GM19043 (cell line): ENCODE results near the gene STAC2.

Experiments used
- ATAC-seq: cut with Tn5 transposase; IDR thresholded peaks from one replicate; pipeline ENCODE4 v1.9.1; 2021; ENCODE audit warnings: low read depth; ENCODE audit not compliant: unreplicated experiment

Gene STAC2

DNA sequence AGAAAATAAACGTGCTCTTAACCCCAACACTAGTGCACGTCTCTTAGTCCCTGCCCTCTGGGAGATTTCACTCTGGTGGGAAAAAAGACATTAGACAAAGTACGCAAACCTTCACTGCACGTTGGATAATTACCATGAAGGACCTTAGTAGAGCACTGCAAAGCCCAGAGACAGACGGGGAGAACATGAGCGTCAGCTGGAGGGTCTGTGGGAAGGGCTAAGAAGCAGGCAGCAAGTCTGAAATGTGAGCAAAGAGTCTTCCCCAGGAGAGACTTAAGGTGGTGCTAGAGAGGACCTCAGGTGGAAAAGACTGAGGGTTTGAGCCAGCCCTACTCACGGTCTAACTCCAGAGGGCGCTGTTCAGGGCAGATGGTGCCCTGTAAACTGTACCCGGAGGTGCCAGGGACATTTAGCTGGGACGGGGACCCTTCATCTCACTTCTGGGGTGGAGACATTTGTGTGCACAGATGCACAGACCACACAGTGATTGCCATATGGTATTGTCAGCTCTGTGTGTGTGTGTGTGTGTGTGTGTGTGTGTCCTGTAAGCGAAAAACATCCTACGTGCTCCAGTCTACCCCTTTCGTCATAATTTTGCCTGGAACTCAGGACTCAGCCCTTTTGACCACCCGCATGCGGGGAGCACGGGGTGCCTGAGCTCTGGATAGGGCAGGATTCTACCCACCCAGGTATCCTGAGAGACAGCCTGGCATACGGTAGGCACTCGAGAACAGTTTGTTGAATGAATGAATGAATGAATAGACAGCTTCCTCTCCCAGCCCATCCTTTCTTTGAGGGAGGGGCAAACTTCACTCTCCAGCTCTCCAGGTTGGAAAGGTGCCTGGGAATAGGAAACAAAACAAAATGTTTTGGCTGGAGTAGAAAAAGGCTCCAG, 10.1 kb upstream of the STAC2 start:
- no peak for ATAC-seq

DNA sequence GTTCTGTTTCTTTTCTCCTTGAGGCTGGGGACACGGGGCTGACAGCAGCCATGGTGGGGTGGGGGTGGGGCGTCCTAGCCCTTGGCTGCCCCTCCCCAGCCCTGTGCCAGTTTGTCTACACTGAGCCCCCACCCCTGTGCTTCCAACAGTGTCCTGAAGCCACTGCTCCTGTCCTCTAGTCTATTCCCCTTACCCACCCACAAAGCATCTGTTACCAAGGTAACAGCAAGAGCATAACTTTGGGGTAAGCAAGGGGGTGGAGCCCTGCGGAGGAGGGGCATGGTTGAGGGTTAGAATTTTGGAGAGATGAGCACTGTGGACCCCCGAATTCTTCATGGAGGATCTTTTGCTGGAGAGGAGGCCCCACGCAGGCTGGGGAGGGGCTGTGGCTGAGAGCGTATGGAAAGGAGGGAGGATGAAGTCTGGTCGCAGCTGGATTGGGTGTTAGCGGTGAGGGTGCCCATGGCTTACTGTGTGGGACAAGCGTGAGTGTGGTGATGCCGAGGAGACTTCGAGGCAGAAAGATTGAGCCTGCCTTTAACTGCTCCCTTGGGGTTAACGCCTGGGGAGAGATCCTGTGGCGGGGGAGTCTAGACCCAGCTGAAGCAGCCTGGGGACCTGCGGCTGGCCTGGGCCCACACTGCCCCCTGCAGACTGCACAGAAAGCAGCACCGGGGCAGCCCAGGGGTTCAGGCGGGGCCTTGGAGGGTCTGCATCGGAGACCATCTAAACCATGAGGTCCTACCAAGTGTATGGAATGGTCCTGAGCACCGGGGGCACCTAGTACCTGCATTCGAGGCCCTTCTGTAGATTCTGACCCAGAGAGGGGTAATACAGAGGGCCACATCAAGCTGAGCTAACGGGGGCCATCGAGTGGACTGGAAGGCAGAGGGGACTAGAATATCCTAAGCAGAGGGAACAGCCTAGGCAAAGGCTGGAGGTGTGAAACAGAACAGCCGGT, 6.1 kb upstream of the STAC2 start:
- ATAC-seq = no peak

DNA sequence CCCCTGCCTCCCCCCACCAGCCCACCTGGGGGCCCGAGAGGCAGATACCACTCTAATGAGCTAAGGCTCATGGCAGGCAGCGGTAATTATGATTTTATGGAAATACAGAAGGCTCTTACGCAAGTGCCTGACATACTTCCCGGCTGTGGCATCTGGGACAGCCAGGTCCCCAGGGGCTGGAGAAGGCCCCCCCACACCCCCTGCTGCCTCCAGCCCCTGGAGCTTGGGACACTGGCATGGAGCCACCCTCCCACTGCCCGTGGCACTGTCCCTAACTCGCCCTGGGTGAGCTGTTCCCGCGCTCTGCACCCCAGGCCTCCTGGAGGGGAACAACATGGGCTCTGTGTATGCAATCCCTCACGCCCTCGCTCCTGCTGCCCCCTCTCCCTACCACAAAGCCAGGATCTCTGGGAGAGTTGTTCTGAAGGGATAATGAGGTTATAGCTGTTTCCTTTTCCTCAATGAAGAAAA, 5.4 kb upstream of the STAC2 start:
- no peak for ATAC-seq

DNA sequence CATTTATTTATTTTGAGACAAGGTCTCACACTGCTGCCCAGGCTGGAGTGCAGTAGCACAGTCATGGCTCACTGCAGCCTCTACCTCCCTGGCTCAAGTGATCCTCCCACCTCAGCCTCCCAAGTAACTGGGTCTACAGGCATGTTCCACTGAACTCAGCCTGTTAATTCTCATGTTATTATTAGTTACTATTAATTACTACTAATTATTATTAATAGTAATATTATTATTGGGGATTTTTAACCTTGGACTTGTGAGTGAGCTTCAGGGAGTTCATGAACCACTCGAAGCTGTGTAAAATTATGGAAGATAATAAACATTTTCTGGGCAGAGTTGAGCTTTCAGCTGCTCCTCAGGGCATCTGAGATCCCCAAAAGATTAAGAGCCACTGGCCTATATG, 4.6 kb upstream of the STAC2 start:
- ATAC-seq = no peak

DNA sequence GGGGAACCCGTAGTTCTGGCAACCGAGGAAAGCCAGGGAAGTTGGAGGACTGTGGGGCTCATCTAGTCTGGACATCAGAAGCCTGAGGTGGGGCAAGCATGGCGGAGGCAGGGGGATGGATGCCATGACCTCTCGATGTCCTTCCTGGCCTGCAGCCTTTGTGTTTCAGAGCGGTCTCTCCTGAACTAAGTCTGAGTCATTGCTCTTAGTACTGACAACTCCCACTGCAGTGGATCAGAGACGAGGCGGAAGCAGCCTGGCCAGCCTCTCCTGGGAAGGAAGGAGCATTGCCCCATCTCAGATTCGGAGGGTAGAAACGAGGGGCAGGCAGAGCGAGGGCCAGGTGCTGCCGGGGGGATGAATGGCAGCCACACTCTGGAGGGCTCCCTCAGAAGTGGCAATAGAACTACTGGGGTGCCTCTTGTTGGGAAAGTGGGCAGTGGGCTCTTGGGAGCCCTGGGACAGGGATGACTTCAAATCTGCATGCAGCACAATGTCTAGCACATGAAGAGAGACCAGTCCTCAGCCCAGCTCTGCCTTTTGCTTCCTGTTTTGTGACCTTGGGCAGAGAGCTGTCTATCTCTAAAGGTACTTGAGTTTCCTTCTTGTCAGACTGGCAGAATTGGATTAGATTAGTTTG, 3.6 kb upstream of the STAC2 start:
- no peak for ATAC-seq

DNA sequence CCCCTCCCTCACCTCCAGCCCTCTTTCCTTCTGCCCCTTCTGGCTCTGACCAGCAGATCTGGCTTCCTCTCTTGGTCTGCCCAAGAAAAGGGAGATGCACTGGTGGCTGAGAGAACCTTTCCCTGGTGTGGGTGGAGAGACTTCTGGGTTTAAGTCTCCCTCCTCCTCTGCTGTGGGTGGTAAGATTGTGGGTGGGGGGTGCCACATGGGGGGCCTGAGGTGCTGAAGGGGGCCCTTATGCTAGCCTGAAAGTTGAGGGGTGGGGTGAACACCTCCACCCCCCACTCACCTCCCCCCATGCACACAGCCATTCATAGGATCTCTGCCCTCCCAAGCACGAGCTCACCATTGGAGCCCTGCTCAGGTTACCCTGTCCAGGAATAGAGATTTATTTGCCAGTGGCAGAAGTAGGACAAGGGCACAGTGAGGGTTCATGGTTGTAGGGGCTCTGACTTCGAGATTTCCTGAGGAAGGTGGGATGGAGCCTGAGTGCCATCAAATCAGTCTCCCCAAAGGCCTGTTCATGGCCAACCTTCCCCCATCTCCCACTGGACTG, 1.7 kb upstream of the STAC2 start:
- ATAC-seq = no peak

DNA sequence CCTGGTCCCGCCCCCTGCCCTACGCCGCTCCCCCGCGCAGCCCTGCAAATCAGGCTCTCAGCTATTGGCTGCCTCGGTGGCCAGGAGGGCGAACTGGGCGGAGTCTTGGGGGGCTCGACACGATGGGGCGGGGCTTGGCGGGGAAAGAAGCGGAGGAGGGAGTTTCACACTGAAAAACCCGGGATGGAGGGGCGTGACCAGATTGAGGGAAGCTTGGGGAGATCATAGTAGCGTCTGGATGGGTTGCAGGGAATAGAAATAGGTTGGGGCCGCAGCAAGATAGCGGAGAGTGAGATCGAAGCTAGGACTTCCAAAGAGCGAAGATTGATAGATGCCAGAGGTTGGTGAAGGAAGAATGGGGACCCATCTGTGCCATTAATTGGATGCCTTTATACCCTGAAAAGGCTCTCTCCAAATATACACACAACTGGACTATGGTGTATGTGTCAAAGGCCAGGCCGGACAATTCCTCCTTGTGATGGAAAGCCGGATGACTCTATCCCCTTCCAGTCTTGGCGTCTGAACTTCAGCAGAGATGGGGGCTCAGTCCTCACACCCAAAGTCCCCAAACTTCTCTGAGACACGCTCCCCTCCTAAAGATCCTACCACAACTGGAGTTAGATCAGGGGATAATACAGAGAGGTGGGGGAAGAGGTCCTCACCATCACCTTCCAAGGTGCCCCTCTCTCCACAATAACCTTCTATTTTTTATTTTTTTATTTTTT, 376 bp upstream of the STAC2 start:
- no peak for ATAC-seq

DNA sequence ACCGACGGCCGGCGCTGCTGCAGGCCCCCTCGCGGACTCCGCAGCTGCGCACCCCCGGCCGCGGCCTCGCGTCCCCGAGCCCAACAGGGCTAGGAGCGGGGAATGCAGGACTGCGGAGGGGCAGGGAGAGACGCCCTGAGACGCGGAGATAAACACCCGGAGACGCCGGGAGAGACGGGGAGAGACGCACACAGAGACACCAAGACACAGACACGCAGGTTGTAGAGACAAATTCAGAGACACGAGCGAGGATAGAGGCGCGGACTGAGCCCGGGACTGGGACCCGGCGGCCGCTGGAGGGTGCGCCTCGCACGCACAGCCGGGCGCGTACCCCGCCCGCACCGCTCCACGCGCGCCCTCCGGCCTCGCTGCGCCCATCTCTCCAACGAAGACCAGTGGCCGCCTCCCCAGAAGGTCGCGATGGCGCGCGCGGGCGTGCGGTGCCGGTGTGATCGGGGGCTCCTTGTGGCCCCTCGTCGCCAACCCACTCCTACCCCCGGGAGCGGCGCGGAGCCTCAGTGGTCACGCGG, 902 bp downstream of the STAC2 start:
- ATAC-seq = no peak

DNA sequence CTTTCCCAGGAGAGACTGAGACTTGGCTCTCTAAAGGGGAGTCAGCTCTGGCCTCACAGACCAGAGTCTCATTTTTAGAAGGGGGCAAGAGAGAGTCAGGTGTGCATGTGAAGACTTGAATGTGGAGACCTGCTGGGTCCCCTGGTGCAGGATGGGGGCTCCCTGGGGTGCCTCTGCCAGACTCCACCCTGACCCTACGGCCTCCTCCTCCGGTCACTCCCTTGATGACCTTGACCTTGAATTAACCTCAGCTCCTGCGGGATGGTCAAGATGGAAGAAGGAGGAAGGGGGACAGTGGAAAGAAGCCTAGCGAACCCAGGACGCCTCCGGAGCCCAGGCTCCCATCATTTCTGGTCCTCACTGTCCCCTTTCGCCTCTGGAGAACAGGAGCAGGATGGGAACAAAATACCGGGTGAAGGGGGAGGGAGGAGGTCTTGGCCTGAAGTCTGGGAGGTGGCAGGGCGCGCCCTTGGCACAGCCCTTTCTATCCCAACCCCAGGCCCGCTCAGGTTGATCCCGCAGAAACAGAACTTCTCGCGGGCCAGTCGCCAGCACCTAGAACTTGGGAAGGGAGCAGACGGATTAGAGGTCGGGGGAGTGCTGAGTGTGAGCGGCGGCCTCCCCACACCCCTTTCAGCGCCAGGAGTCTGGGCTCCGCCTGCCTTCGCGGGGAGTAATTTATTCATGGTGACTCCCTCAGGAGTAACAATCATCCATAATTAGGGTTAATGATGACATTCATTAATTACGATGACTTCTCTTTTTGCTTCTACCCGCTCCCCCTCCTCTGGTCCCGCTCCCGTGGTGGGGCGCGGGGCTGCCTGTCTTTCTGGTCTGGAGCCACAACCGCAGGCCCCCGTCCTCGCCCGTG, 1.6 kb downstream of the STAC2 start:
- ATAC-seq = no peak

DNA sequence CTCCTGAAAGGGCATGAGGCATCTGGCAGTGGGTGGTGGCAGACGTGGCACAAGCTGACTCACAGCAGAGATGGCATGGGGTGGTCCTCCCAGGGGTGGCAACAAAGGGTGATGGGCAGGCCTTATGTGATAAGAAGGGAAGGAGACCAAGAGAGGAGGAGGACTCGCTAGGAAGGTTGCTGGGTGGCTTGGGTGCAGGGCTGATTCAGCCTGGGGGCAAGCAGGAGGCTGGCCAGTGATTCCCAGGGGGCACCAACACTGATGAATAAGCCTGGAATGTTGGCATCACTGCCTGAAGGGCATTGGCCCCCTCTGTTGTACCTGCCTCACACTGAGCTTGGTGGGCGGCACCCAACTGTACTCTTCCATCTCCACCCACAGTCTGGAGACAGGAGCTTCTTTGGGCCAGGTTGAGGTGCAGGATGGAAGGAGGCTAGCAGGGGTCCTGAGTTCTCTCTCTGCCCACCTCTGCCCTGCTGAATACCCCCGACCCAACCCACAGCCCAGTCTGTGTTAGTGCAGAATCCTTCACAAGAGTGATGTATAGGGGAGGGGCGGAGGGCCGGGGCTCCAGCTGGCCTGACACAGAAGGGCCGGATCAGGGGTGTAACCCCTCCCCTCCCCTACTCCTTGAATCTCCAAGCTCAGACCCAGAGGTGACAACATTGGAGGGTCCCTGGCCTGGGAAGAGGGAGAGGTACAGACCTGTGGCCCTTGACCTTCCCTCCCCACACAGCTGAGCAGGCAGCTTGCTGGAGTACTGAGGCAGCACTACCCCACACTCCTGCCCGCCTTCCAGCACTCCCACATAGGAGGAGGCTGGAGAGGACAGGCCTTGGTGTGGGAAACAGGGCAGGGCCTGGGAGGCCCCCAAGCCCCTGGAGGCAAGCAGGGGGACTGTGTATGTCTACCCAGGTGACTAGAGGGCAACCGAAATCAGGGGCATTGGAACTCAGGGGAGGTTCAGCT, 2.6 kb downstream of the STAC2 start:
- no peak for ATAC-seq

DNA sequence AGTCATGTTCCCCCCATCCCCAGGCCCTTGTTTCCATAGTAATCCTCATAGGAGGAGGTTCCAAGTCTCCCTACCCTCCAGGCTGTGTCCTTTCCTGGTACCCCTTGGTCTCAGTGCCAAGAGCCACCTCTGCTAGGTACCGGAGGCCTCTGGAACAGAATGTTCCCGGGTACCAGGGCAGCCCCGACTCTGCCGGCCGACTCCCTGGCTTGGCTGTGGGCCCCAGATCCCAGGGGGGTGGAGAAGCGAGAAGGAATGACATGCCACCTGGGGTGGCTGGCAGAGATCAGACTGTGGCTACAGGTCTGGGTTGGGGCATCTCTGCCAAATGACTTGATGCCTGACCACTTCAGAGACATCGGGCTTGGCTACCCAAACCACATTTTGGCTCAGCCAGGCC, 3.6 kb downstream of the STAC2 start:
- no peak for ATAC-seq

DNA sequence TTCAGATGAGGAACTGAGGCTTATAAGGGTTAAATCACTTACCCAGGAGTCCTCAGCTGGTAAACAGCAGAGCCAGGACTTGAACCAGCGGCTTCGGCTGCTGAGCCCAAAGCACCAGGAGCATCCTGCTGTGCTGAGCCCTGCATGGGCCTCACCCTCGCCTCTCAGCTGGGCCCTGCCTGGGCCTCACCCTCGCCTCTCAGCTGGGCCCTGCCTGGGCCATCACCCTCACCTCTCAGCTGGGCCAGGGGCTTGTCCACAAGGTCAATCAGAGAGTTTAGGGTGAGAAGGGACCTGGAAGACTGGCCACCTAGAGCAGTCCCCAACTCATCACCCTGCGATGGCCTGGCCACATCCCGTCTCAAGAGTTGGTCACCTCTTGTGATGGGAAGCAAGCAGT, 4.2 kb downstream of the STAC2 start:
- ATAC-seq = no peak

DNA sequence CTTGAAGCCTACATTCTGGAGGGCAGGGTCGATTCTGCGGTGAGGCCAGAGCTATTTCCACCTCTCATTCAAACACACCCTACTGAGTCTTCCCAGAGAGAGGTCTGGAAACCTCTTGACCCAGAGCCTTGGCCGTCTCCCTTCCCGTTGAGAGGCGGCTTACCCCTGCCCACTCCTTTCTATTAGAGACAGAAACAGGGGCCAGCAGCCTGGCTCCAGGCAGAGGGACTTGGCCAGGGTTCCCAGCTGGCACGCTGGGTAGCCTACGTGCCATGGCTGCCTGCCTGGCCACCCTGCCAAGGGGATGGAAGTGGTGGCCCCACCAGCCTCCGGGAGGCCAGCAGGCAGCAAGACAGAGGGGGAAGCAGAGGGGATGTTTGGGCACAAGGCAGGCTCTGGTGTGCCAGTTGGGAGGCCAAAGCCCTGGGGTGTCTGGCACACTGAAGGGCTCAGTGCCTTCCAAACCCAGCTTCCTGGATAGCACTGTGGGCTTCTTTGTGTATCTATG, 6.0 kb downstream of the STAC2 start:
- no peak for ATAC-seq

DNA sequence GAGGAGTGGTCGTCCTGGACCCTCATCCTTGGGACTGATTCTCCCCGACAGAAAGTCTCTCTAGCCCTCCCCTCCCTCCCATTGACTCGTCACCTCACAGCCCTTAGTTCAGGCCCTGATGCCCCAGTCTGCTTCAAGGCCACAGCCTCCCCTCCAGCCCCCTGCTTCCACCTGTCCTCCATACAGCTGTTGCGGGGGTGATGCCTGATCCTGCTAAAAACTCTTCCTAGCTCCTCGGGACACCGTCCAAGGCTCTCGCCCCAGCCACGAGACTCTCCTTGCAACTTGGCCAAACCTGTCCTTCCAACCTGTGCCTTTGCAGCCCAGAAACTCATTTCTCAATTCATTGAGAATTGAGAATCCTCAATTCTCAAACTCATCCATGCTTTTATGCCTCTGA, 6.8 kb downstream of the STAC2 start:
- no peak for ATAC-seq

DNA sequence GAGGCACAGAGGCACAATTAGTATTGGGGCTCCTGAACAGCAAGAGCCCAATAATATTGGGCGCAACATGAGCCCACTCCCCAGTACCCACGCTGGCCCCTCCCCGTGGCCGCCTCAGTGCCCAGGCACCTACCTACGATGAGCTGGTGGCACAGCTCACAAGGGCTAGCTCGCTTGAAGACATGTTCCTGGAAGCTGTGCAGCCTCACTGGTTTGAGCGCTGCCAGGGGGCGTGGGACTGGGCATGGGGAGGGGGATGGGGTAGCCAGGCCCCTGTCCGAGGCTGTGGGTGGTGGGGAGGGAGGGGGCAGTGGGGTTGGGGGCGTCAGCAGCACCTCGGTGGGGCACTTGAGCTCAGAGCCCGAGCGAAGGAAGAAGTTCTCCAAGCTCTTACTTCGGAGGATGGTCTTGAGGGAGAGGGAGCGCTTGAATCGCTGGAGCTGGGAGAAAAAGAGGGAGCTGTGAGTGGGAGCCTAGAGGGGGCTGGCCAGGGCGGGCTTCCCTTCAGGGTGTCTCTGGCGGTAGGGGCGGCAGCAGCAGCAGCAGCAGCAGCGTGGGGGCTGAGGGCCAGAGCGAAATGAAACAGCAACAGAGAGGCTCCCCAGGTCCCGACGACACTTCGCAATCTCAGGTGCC, 7.9 kb downstream of the STAC2 start:
- ATAC-seq = no peak

DNA sequence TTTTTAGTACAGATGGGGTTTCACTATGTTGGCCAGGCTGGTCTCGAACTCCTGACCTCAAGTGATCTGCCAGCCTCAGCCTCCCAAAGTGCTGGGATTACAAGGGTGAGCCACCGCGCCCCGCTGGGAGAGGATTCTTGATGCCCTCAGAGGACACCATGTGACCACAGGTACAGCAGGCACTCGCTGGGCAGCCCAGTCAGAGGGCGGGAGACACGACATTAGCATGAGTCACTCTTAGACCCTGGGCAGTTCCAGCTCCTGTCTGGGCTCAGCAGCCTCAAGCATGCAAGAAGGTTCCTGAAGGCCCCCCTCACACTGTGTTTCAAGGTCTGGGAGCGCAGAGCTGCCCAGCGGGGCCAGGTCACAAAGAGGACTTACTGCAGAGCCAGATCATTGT, 11.9 kb downstream of the STAC2 start:
- no peak for ATAC-seq
